GM18951 (cell line): ENCODE measurements around the gene GALNT10.

Experiments
- POLR2A ChIP-seq: IDR thresholded peaks from 4 replicates; pipeline ENCODE4 v1.6.1; 2011; ENCODE audit warnings: mild to moderate bottlenecking; ENCODE audit not compliant: insufficient read length, insufficient read depth; ENCODE audit errors: extremely low read depth
- in situ Hi-C: fragments of 300-500 bp; cut with MboI; formaldehyde crosslinking; loops from one replicate; pipeline ENCODE4 v1.12.0; 2022; ENCODE audit warnings: low sequenced_read_pairs, mixed read lengths, inconsistent platforms; ENCODE audit not compliant: unreplicated experiment

The GALNT10 gene

DNA sequence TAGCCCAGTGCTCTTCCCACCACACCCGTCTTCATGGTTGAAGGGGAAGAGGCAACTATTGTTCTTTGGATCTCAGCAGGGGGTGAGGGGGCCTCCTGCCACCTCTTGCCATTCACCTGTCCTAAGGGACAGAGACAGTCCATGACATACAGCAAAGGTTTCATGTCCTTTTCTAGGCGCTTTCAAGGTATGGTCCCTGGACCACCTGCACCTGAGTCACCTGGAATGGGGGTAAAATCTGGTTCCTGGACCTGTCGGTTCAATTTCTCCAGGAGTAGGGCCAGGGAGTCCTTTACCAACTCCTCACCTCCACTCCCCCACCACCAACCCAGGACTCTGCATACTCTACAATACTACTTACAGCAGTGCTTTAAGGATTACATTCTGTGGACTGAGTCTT is 221.8 kb downstream of the GALNT10 start:
- in situ Hi-C loops, result loop anchor here (5.0 kb wide), 1 partner anchor 335 kb away; no protein-coding TSS in a partner anchor
- no peak for TF ChIP-seq POLR2A

GRCh38 chr5:154412925-154413324 is 222.4 kb downstream of the GALNT10 start:
- in situ Hi-C loops, result loop anchor here (5.0 kb wide), 1 partner anchor 336 kb away; no protein-coding TSS in a partner anchor
- TF ChIP-seq POLR2A, result no peak

DNA sequence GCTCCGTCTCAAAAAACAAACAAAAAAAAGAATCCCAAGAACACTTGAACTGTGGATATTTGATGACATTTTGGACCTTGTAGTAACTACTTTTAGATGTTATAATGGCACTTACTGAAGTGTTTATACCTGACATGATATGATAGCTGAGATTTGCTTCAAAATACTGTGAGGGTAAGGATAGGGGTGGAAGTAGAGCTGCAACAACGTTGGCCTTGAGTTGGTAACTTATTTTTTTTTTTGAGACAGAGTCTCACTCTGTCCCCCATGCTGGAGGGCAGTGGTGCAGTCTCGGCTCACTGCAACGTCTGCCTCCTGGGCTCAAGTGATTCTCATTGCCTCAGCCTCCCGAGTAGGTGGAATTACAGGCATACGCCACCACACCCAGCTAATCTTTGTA is 224.6 kb downstream of the GALNT10 start:
- no peak for TF ChIP-seq POLR2A
- in situ Hi-C loops, result no loop called here

- in situ Hi-C loops, result no loop called here
- no peak for TF ChIP-seq POLR2A
Observed at GRCh38 chr5:154418344-154418820, 227.8 kb downstream of the GALNT10 start.

GRCh38 chr5:154419236-154419635 is 228.7 kb downstream of the GALNT10 start:
- no peak for TF ChIP-seq POLR2A
- in situ Hi-C loops, result no loop called here

DNA sequence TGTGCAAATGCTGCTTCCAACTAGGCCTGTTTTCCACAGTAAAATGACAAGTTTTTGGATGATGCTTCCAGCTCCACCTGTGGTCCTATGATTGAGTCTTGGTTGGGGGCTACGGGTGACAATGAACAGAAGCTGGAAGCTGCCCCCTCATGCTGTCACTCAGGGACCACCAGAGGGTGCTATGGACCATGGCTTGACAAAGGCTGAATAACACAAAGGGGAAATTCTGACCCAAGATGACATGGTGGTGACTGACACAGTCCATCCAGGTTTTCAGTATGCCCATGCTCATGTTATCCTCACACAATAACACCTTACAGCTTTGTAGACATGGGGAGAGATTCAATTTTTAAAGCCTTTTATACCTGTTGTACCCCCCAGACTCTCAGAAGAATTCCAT is 231.3 kb downstream of the GALNT10 start:
- in situ Hi-C loops, result no loop called here
- no peak for TF ChIP-seq POLR2A

GRCh38 chr5:154422298-154422697 is 231.8 kb downstream of the GALNT10 start:
- in situ Hi-C loops, result no loop called here
- TF ChIP-seq POLR2A, result no peak

DNA sequence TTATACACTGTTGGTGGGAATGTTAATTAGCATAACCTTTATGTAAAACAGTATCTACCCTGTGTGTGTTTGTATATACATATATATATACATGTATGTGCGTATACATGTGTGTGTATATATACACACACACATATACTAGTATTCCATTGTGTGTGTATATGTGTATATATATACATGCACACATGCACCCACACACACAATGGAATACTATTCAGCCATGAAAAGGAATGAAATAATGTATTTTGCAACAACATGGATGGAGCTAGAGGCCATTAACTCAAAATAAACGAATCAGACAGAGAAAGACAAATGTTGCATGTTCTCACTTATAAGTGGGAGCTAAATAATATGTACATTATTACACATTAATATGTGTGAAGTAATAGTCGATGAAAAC is 237.7 kb downstream of the GALNT10 start:
- TF ChIP-seq POLR2A, result no peak
- in situ Hi-C loops, result no loop called here

DNA sequence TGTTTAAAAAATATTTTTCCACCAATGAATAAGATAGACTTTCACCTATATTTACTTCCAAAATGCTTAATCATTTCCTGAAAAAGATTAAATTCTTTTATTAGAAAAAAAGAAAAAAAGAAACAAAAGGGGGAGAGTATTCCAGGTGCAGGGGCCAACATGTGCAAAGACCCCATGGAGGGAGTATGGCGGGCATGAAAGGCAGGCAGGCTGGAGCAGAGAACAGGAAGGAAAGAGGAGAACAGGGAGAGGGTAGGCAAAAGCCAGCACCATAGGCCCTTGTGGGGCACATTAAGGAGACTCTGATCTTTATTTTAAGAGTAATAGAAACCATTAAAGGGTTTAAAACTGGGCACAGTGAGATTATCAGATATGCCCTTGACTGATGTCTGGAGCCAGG is 238.8 kb downstream of the GALNT10 start:
- no peak for TF ChIP-seq POLR2A
- in situ Hi-C loops, result no loop called here

DNA sequence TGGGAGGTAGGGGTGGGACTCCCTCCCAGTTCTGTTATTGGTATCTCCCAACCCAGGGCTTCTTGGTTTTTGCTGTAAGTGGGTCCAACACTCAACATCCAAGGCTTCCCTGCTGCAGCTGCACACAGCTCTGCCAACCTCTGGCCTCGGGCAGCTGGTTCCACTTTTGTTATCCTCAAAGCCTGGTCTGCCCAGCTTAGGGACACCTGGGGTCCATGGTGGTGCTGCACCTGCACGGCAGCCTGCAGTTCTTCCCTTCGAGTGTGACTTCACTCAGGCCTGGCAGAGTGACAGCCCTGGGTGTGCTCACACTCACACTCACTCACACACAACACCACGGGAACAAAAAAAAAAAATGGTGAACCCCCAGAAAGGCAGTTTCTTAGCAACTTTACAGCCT is 239.9 kb downstream of the GALNT10 start:
- TF ChIP-seq POLR2A, result no peak
- in situ Hi-C loops, result no loop called here

- no peak for TF ChIP-seq POLR2A
Observed at GRCh38 chr5:154430961-154431630, 240.6 kb downstream of the GALNT10 start.

GRCh38 chr5:154435226-154435625 is 244.7 kb downstream of the GALNT10 start:
- in situ Hi-C loops, result no loop called here
- TF ChIP-seq POLR2A, result no peak

More at GRCh38 chr5:154430961-154431630, 240.6 kb downstream of the GALNT10 start:
- in situ Hi-C loops, result no loop called here

DNA sequence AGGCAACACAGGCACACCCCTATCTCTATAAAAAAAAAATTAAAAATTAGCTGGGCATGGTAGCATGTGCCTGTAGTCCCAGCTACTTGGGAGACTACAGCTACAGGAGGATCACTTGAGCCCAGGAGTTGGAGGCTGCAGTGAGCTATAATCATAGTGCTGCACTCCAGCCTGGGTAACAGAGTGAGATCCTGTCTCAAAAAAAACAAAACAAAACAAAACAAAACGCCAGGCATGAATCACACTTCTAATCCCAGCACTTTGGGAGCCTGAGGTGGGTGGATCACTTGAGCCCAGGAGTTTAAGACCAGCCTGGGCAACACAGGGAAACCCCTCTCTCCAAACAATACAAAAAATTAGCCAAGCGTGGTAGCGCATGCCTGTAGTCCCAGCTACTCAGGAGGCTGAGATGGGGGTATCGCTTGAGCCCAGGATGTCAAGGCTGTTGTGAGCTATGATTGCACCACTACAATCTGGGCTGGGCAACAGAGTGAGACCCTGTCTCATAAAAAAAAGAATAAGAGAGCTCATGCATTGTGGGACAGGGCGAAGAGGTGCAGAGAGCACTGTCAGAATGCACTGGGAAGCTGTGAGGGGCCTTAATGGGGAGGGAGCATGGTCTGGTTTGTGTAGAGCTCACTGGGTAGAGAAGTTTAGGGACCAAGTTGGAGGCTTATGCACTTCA is 246.9 kb downstream of the GALNT10 start:
- no peak for TF ChIP-seq POLR2A
- in situ Hi-C loops, result no loop called here

DNA sequence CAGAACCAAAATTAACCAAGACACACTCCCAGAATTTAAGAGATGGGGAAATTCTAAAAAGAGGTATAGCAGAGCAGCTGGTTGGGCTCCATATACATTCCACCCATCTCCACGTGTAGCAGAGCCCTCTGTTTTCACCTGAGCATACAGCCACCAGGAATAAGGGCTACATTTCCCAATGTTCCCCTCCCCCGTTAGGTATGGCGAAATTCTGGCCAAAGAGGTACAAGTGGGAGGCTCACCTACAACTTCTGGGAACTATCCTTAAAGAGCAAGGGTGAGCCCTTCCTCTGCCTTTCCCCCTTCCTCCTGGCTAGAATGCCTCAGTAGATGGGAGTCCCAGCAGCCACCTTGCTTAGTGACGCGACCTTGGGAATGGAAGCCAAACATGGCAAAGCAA is 250.0 kb downstream of the GALNT10 start:
- TF ChIP-seq POLR2A, result no peak
- in situ Hi-C loops, result no loop called here
